ENCODE measurements around the gene ARMH3.
"Not testable (repeated sequence)": the region's sequence is repeated elsewhere in the genome, so short reads cannot be mapped to it uniquely, and the experiment has no call there.

ARMH3 gene

DNA sequence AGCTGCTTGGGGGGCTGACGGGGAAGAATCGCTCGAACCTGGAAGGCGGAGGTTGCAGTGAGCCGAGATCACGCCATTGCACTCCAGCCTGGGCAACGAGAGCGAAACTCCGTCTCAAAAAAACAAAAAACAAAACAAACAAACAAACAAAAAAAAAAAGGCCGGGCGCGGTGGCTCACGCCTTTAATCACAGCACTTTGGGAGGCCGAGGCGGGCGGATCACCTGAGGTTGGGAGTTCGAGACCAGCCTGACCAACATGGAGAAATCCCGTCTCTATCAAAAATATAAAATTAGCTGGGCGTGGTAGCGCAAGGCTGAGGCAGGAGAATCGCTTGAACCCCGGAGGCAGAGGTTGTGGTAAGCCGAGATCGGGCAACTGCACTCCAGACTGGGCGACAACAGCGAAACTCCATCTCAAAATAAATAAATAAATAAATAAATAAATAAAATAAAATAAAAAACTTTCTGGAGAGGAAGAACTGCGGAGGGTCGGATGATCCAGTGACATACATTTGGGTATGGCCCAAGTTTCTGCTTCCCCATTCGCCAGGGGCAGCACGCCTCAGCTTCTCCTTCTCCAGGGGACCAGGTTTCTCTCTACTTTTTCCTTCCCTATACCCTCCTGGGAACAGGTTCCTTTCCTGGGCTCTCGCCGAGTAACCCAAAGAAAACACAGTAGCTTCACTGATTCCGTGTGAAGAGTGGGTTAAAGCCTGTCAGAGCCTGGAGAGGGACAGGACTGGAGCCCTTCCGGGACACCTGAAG is 909 bp downstream of the ARMH3 start:
- DNase-seq (ENCODE audit: low read depth in 1 of 2, low spot score in 1 of 2) = not testable (repeated sequence)

DNA sequence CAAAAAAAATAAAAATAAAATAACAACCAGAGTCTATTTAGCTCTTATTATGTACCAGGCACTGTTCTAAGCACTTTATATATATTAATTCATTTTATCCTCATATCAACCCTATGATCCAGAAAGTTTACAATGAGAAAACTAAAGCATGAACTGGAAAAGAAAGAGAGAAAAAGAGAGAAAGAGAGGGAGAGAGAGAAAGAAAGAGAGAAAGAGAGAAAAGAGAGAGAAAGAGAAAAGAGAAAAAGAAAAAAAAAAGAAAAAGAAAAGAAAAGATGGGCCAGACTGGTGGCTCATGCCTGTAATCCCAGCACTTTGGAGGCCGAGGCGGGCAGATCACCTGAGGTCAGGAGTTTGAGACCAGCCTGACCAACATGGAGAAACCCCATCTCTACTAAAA is 9.9 kb downstream of the ARMH3 start:
- no peak for DNase-seq (ENCODE audit: low read depth in 1 of 2, low spot score in 1 of 2)

DNA sequence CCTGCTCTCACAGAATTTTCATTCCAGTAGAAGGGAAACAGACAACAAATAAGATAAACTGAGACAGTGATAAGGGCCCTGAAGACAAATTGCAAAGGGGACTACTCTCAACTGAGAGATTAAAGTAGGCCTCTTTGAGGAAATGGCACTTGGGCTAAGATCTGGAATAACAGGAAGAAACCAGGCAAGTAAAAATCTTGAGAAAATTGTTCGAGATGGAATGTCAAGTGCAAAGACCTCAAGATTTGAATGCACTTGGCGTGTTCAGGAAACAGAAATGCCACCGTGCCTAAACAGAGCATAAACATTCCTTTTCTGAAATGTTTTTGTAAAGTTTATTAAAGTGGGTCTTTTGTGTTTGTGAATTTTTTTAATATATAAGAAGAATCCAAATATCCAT is 10.7 kb downstream of the ARMH3 start:
- DNase-seq (ENCODE audit: low read depth in 1 of 2, low spot score in 1 of 2) = no peak

DNA sequence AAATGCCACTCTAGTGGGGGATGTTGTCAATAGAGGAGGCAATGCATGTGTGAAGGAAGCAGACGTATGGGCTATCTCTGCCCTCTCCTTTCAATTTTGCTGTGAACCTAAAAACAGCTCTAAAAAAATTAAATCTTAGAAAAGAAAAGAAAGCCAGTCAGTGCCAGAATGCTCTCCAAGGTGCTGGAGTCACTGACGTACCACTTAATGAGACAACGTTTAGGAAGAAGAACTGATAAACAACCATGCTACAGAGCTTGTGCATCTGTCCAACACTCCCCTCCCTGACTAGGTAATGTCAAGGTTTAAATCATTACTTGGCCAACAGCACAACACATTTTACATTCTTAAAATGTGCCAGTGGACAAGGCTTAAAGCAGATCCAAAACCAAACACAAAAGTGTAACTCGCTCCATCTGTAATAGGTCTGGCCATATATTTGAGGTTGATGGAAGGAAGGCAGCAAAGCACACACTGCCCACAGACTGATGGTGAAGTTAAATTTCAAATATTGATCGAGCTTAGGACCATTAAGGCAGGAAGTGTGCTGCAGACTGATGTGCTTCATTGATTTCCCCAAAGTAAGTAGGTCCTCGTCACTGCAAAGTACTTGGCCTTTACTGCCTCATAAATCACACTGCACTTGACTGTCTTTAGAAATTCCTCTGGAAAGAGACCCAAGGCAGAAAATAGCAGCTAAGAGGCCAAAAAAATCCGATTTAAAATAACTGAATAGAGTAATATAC is 15.5 kb downstream of the ARMH3 start:
- DNase-seq (ENCODE audit: low read depth in 1 of 2, low spot score in 1 of 2) = no peak

DNA sequence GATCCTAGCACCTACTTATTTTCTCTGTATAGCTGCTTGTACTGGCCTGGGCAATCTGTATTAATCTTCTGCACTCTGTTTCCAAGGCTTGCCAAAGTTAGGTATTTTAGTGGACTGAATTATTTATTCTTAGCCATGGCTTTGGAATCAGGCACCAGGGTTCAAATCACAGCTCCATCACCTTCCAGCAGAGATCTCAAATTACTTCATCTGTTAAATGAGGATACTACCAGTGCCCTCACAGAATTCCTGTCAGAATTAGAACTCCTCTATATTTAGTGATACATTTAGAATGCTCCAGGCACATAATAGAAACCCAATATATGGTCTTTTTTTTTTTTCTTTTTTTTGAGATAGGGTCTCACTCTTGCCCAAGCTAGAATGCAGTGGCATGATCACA is 17.6 kb downstream of the ARMH3 start:
- DNase-seq (ENCODE audit: low read depth in 1 of 2, low spot score in 1 of 2) = no peak

DNA sequence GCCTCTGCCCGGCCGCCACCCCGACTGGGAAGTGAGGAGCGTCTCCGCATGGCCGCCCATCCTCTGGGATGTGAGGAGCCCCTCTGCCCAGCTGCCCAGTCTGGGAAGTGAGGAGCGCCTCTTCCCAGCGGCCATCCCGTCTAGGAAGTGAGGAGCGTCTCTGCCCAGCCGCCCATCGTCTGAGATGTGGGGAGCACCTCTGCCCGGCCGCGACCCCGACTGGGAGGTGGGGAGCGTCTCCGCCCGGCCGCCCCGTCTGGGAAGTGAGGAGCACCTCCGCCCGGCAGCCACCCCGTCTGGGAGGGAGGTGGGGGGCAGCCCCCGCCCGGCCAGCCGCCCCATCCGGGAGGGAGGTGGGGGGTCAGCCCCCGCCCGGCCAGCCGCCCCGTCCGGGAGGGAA is 20.2 kb downstream of the ARMH3 start:
- not testable (repeated sequence) for DNase-seq (ENCODE audit: low read depth in 1 of 2, low spot score in 1 of 2)

DNA sequence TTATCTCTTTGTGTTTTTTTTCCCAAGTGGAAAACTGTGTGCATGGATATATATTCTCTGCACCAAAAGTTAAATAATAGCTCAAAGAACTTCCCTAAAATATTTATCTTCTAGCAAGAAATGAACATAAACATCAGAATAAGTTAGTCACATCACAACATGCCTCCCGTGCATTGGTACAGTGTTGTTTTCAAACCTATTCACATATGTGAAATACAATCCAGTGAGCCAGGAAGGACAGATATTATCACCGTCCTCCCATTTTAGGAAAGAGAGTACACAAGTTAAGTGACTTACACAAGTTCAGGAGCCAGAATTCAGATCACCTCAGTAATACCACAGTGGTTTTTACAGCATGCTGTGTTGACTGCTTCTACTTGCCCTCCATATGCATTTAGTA is 22.2 kb downstream of the ARMH3 start:
- DNase-seq (ENCODE audit: low read depth in 1 of 2, low spot score in 1 of 2) = no peak

DNA sequence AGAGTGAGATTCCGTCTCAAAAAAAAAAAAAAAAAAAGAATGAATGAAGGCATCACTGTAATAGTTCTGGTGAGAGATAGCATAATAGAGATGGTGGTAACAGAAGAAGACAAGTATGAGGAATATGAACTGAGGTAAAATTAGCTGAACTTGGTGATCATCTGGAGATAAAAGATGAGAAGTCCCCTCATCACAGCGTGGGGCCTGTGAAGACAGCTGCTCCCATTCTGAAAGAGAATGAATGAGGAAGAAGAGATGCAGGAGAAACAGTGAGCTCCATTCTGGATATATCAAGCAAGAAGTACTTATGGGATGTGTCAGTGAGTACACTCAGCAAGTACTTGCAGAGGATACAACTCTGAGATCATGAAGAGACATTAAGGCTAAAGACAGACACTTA is 28.7 kb downstream of the ARMH3 start:
- DNase-seq (ENCODE audit: low read depth in 1 of 2, low spot score in 1 of 2) = no peak

DNA sequence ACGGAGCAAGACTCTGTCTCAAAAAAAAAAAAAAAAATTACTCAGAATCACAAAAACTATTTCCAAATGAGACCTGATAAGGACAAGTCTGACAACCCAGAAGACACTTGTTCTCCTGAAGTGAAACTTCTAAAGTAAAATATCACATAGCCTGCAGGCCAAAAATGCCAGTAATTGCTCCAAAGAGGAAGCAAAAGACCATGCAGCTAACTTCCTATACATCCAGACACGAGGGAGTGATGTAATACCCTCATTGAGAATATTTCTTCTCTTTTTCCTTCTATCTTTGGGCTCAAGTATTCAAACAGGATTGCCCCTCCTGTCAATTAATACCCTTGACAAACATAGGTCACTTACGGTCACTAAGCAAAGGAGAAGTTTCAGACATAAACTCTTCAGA is 31.2 kb downstream of the ARMH3 start:
- no peak for DNase-seq (ENCODE audit: low read depth in 1 of 2, low spot score in 1 of 2)

DNA sequence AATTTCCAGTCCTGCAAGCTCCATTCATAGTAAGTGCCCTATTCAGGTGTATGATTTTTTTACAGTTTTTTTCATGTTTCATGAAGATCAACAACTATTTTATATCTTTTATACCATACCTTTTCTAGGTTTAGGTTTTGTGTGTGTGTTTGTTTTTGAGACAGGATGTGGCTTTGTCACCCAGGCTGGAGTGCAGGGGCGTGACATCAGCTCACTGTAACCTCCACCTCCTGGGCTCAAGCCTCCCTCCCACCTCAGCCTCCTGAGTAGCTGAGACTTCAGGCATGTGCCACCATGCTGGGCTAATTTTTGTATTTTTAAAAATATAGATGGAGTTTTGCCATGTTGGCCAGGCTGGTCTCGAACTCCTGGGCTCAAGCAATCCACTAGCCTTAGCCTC is 35.0 kb downstream of the ARMH3 start:
- DNase-seq (ENCODE audit: low read depth in 1 of 2, low spot score in 1 of 2) = no peak

DNA sequence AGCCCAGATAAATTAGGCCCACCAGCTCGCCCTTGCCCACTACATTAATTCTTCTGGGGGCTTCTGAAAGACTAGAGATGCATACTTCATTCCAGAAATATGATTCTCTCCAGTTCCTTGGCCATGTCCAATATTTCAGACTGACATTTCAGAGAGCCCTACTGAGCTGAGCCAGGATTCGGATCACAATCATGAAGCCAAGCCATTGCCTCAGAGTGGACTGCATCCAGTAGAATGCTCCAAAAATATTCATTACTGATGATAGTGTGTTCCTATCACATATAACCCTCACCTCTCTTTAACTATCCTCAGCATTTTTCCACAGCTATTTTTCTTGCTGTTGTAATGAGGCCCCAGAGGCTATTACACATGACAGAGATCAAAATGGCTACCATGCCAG is 38.7 kb downstream of the ARMH3 start:
- no peak for DNase-seq (ENCODE audit: low read depth in 1 of 2, low spot score in 1 of 2)

DNA sequence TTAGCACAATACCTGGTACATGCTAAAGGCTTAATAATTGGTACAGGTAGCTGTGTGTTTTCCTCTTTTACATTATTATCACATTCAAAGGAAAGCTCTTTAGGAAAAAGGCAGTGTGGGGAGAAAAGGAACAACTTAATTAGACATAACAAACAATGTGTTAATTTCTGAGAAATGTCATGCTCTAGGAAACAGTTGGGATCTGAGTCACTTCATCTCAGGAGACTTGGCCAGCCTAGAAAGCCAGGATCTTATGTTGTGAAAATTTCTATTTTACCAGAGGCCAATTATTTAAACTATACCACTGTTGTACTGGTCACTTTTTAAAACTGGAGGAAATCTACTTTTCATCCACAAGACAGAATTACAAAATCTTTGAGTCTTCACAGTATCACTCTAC is 39.6 kb downstream of the ARMH3 start:
- no peak for DNase-seq (ENCODE audit: low read depth in 1 of 2, low spot score in 1 of 2)

DNA sequence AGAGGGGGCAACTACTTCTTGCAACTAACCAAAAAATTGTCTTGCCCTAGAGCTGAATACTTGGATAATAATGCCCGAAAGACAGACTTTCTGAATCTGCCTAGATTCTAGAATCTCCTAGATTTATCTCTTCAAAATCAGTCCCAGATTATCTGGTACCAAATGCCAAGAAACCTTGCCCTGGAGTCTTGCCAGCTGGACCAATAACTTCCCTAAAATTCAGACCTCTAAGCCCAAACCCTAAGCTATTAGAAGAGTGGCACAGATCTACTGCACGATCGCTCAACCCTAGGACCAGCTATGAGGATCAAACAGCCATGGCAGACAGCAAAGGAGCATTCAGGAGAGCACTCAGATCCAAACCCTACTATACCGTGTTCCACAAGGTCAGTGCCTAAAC is 45.0 kb downstream of the ARMH3 start:
- DNase-seq (ENCODE audit: low read depth in 1 of 2, low spot score in 1 of 2) = no peak

DNA sequence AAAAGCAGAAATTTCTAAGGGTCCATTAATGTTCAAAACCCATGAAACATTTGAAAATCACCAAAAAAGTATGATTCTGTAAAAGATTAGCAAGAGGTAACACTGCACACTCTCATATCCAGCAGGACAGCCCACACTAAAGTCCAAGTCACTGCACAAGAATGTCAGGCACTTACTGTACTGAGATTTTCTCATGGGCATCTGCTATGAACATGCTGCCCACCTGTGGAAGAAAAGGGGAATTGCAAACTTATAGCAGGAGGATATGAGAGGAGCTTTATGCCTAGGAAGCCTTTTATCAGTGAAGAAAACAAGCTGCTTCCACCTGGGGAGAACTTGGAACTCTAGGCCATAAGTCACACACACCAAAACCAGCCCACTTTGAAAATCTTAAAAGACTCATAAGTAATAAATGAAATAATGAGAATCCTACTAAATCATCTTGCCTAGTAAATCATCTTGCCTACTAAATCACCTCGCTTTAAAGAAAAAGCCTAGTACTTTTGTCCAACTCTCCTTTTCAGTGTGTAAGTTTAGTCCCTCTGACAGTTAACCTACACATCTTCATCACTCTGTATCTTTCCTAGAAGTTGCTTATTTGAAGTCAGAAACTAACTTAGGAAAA is 46.1 kb downstream of the ARMH3 start:
- DNase-seq (ENCODE audit: low read depth in 1 of 2, low spot score in 1 of 2) = peak in 1 of 2 donors; percentile 0

DNA sequence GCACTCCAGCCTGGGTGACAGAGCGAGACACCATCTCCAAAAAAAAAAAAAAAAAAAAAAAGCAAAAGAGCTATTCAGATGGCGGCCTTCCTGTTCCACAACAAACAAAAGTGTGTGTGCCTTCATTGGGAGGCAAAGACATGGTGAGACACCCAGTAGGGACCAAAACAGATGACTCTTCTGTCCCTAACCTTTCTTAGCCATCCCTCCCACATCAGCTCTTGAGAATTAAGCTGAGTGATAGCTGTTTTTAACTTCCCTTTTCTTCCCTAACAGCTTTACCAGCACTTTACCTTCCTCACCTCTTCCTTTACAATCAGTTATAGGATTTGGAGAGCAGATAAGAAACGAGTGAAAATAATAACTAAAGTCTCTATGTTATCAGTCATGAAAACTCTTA is 48.2 kb downstream of the ARMH3 start:
- DNase-seq (ENCODE audit: low read depth in 1 of 2, low spot score in 1 of 2) = no peak

DNA sequence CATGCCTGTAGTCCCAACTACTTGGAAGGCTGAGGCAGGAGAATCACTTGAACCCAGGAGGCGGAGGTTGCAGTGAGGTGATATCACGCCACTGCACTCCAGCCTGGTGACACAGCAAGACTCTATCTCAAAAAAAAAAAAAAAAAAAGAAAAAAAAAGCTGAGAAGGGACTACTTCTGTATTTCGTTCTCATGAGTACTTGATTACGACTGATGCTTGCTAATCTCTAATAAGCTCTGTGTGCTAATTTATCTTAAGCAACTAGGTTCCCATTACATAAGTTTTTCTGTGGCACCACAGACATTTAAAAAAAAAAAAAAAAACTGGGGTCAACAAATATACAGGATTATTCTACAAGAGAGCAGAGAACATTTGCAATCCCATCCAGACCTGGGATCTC is 48.9 kb downstream of the ARMH3 start:
- DNase-seq (ENCODE audit: low read depth in 1 of 2, low spot score in 1 of 2) = not testable (repeated sequence)

DNA sequence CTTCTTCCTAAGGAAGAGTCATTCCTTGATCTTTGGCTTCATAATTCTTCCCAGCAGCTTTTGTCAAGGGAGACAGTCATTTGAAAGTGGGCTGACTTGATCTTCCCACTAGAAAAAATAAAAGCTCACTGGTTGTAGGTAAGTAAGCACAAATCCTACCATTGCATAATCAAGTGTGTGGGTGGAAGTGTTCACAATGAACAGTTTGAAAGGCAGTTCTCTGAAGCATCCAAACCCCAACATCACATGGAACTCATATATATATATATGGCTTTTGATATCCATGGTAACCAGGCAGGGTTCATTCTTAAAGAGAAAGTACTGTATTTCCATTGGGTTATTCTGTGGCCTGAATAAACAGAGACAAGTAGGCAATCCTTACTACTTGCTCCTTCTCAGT is 51.6 kb downstream of the ARMH3 start:
- no peak for DNase-seq (ENCODE audit: low read depth in 1 of 2, low spot score in 1 of 2)

DNA sequence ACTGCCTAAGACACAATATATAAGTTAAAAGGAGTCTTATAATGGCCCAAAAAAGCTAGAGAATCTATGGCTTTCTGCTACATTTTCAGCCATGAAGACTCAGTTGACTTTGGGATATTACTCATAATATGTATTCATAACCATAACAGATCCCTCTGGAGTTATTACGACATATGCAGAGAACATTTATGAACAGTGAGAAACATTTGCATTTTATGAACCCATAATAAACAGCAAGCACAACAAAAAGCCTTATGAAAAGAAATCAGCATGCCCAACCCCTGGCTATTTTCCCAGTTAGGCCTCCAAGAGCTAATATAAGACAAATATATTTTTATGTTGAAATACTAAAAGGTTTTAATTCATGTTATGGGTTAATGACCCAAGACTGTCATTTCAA is 52.4 kb downstream of the ARMH3 start:
- DNase-seq (ENCODE audit: low read depth in 1 of 2, low spot score in 1 of 2) = no peak

DNA sequence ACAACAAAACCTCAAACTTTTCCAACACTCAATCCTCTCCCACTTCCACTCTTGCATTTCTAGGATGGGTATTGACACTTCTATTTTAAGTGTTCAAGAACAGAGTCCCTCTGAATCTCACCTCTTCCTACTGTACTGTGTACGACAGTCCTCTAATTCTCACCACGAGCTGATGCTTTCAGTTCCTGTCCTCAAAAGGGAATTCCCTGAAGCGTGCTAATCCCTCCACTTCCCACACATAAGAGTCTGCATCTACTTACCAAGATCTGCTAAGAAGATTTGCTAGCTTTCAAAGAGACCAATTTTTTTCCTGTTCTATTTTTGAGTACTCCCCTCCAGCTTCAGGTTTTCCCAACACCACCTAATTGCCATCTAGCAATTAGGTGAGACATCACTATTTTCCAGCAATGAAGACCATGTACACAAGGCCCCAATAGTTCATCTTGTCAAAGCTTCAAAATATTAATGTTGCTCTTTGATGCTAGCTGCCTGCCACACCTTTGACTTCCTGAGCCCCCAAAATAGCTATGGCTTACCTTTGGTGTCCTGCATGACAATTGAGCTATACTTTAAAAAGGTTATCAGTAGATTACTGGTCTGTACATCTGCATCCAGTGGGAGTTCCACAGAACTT is 54.4 kb downstream of the ARMH3 start:
- no peak for DNase-seq (ENCODE audit: low read depth in 1 of 2, low spot score in 1 of 2)

DNA sequence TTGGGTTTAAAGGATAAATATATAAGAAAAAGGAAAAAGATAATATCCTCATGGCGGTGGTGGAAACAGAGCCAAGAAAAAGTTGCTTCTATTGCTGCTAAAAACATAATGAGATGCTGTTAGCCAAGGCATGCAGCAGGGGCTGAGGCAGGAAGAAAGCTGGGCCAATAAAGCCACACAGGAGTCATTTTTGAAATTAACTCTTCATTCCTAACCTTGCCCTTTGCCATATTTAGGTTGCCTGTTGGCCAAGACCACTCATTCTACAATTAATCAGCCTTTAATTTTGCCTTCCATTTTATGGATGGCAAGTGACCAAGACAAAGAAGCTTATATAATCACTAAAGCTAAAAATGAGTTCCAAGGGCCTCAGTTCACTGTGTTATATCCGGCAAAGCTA is 58.2 kb downstream of the ARMH3 start:
- no peak for DNase-seq (ENCODE audit: low read depth in 1 of 2, low spot score in 1 of 2)

DNA sequence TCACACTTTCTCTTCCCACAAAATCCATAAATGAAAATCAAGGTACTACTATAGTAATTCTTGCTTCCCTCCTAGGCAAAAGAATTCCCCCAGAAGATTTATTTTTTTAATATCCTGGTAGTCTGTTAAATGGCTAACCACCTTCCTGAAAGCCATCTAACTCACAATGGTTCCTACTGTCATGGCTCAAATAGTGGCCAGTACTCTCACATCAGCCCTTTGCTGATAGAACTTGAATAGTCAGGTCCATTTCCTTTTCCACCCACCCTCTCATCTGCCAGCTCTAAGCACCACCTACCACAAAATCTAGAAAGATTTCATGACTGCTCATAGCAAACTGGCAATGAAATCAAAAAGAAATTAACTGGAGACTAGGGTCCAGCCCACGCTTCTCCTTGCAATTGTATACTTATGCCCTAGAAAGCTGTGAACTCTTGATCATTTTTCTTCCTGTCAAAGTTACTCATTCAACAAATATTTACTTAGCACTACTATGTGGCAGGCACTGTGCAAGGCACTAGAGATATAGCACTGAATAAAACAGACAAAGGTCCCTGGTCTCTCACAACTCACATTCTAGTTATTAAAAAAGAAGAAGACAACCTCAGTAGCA is 60.4 kb downstream of the ARMH3 start:
- DNase-seq (ENCODE audit: low read depth in 1 of 2, low spot score in 1 of 2) = no peak

Measured in activated T-helper 1 cell treated with anti-CD3 and anti-CD28 coated beads, Interleukin-2, amount 50 U/mL, for 16 hours (primary cell).